Loucy (cell line): ENCODE data around the gene STN1.

Source experiments
- H2AFZ ChIP-seq: fragments of 200-600 bp; sonication (generic); 2 replicates; pipeline ENCODE4 v1.6.0; 2016; ENCODE audit warnings: antibody characterized with exemption, mild to moderate bottlenecking, low read length, moderate library complexity
- H3F3A ChIP-seq: fragments of 200-600 bp; 2 replicates; pipeline ENCODE4 v1.6.0; 2016; ENCODE audit warnings: antibody characterized with exemption, low read depth, mild to moderate bottlenecking
- H3K27me3 ChIP-seq: fragments of 200-600 bp; sonication (generic); 2 replicates; pipeline ENCODE4 v1.6.1; 2014; ENCODE audit warnings: low read length, mild to moderate bottlenecking; ENCODE audit not compliant: insufficient read depth, poor library complexity, severe bottlenecking
- H3K36me3 ChIP-seq: fragments of 200-600 bp; sonication (generic); 2 replicates; pipeline ENCODE4 v1.6.1; 2016; ENCODE audit warnings: low read length; ENCODE audit not compliant: insufficient read depth
- H3K4me1 ChIP-seq: fragments of 200-600 bp; sonication (generic); 2 replicates; pipeline ENCODE4 v1.5.1; 2014; ENCODE audit warnings: low read length, mild to moderate bottlenecking; ENCODE audit not compliant: insufficient read depth, poor library complexity, severe bottlenecking
- H3K4me2 ChIP-seq: fragments of 200-600 bp; sonication (generic); 2 replicates; pipeline ENCODE4 v1.6.0; 2014; ENCODE audit warnings: antibody characterized with exemption, low read length, low read depth, mild to moderate bottlenecking; ENCODE audit not compliant: poor library complexity, severe bottlenecking
- H3K4me3 ChIP-seq: fragments of 200-600 bp; sonication (generic); 2 replicates; pipeline ENCODE4 v1.5.1; 2014; ENCODE audit warnings: low read length, mild to moderate bottlenecking, mixed read lengths; ENCODE audit not compliant: poor library complexity, severe bottlenecking
- H3K79me2 ChIP-seq: fragments of 200-600 bp; sonication (generic); 2 replicates; pipeline ENCODE4 v1.6.1; 2014; ENCODE audit warnings: low read length; ENCODE audit not compliant: insufficient read depth
- H3K9ac ChIP-seq: fragments of 200-600 bp; sonication (generic); 2 replicates; pipeline ENCODE4 v1.6.0; 2014; ENCODE audit warnings: mild to moderate bottlenecking, low read depth, low read length, moderate library complexity; ENCODE audit not compliant: poor library complexity, severe bottlenecking
- H3K9me2 ChIP-seq: fragments of 200-600 bp; sonication (generic); replicated peaks from 2 replicates; pipeline ENCODE4 v1.6.1; 2016; ENCODE audit warnings: low read depth, low read length, mixed read lengths
- H3K9me3 ChIP-seq: fragments of 200-600 bp; sonication (generic); 2 replicates; pipeline ENCODE4 v1.6.1; 2014; ENCODE audit warnings: mild to moderate bottlenecking, antibody characterized with exemption, low read length, low read depth; ENCODE audit not compliant: insufficient read depth
- H4K20me1 ChIP-seq: fragments of 200-600 bp; sonication (generic); 2 replicates; pipeline ENCODE4 v1.6.0; 2014; ENCODE audit warnings: antibody characterized with exemption, low read length, mild to moderate bottlenecking; ENCODE audit not compliant: insufficient read depth, poor library complexity, severe bottlenecking
- CTCF ChIP-seq: fragments of 200-600 bp; sonication (generic); conservative IDR thresholded peaks from 2 replicates; pipeline ENCODE4 v1.5.1; 2014; ENCODE audit warnings: mild to moderate bottlenecking, antibody characterized with exemption, low read length
- EZH2phosphoT487 ChIP-seq: fragments of 200-600 bp; IDR thresholded peaks from 2 replicates; pipeline ENCODE4 v1.6.1; 2018; ENCODE audit warnings: antibody characterized with exemption, mild to moderate bottlenecking, moderate library complexity, borderline replicate concordance

STN1 gene

GRCh38 chr10:103871006-103871405 is 47.0 kb downstream of the STN1 start:
- Histone ChIP-seq H3K4me1 (no peaks in the 10 kb centered on the region), H3K9ac (no peak overlapping the region), H3K9me2 (no peaks in the 10 kb centered on the region), H3K9me3 (no peaks in the 10 kb centered on the region; the same call in 1 of the 2 replicates), H3K79me2 (no peaks in the 10 kb centered on the region), H3K4me3 (no peak overlapping the region), H3K36me3 (no peaks in the 10 kb centered on the region), H2AFZ (no peak overlapping the region), H3K27me3 (no peaks in the 10 kb centered on the region), H3F3A (no peaks in the 10 kb centered on the region), H3K4me2 (no peak overlapping the region), H4K20me1 (no peaks in the 10 kb centered on the region)
- TF ChIP-seq CTCF (no peak), EZH2phosphoT487 (no peak)

DNA sequence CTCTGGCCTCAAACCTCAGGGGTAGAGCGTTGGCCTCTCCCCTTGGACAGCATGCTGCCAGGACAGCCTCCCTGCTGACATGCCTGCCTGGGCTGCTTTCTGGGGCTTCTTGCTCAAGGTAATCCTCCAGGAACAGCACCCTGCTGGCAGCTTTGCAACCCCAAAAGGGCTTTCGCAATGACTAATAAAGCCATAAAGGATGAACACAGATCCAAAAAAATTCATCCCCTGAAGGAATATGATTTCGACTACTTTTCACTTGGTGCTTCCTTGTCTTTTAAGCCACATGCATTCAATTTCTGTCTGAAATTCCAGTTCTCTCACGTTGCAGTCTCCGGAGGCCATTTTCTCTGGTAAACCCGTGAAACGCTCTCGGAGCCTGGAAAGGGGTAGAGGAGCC is 47.5 kb downstream of the STN1 start:
- no peak overlapping the region for H3K9ac ChIP-seq
- H3K9me3 ChIP-seq: peaks cover 2% of the 10 kb centered on the region; the same call in 1 of the 2 replicates
- no peaks in the 10 kb centered on the region for H3K36me3 ChIP-seq
- no peaks in the 10 kb centered on the region for H3K79me2 ChIP-seq
- H3K4me2 ChIP-seq: no peak overlapping the region
- H4K20me1 ChIP-seq: no peaks in the 10 kb centered on the region
- H3K9me2 ChIP-seq: no peaks in the 10 kb centered on the region
- H3K27me3 ChIP-seq: no peaks in the 10 kb centered on the region
- H2AFZ ChIP-seq: no peak overlapping the region
- no peak overlapping the region for H3K4me3 ChIP-seq
- no peak for TF ChIP-seq CTCF
- TF ChIP-seq EZH2phosphoT487: no peak
- H3K4me1 ChIP-seq: no peaks in the 10 kb centered on the region
- H3F3A ChIP-seq: no peaks in the 10 kb centered on the region

- Histone ChIP-seq H3F3A (no peaks in the 10 kb centered on the region), H2AFZ (no peak overlapping the region), H3K27me3 (no peaks in the 10 kb centered on the region), H3K4me3 (no peak overlapping the region), H3K4me1 (no peaks in the 10 kb centered on the region), H3K36me3 (no peaks in the 10 kb centered on the region), H3K4me2 (no peak overlapping the region), H4K20me1 (no peaks in the 10 kb centered on the region), H3K9me2 (no peaks in the 10 kb centered on the region), H3K9ac (no peak overlapping the region), H3K9me3 (peaks cover 6% of the 10 kb centered on the region; the same call in 1 of the 2 replicates), H3K79me2 (no peaks in the 10 kb centered on the region)
- no peak for TF ChIP-seq EZH2phosphoT487
- no peak for TF ChIP-seq CTCF
These were observed 48.6 kb downstream of the STN1 start for GRCh38 chr10:103869336-103869735.
